Naive B cell (primary cell): Measurements from ENCODE around the gene UBE4B. TPM values are rescaled to one million over a fixed set of nuclear protein-coding genes. Genes with fewer than 3 reads are reported as not detected.
"Not testable (repeated sequence)": the region's sequence is repeated elsewhere in the genome, so short reads cannot be mapped to it uniquely, and the experiment has no call there.

Source experiments
- ATAC-seq, 2 donors: fragments of 150-1000 bp; cut with Tn5 transposase; 2 replicates each; pipeline ENCODE4 v1.10.0; 2021; ENCODE audit warnings: low read depth in 2 of 2, mild to moderate bottlenecking in 2 of 2, moderate library complexity in 2 of 2
- DNase-seq: peaks from one replicate; pipeline ENCODE4 v3.0.0; 2022
- H3K27ac Mint-ChIP-seq, 6 donors: one replicate each; pipeline ENCODE4 v1.8.0; 2020 to 2022; ENCODE audit warnings: mild to moderate bottlenecking in 6 of 6, mixed read lengths in 6 of 6, moderate library complexity in 5 of 6, inconsistent platforms in 2 of 6
- H3K27me3 Mint-ChIP-seq, 3 donors: one replicate each; pipeline ENCODE4 v1.8.0; 2021 to 2022; ENCODE audit warnings: mixed read lengths in 3 of 3, mild to moderate bottlenecking in 1 of 3
- H3K36me3 Mint-ChIP-seq, 2 donors: one replicate each; pipeline ENCODE4 v1.8.0; 2020 to 2022; ENCODE audit warnings: mixed read lengths in 2 of 2, inconsistent platforms in 1 of 2, mild to moderate bottlenecking in 1 of 2
- H3K4me1 Mint-ChIP-seq, 3 donors: one replicate each; pipeline ENCODE4 v1.8.0; 2020 to 2022; ENCODE audit warnings: mixed read lengths in 3 of 3, inconsistent platforms in 1 of 3, mild to moderate bottlenecking in 1 of 3, moderate library complexity in 1 of 3
- H3K4me3 Mint-ChIP-seq, 8 donors: one replicate each; pipeline ENCODE4 v1.8.0; 2020 to 2022; ENCODE audit warnings: mild to moderate bottlenecking in 8 of 8, mixed read lengths in 8 of 8, moderate library complexity in 8 of 8, inconsistent platforms in 2 of 8
- H3K9me3 Mint-ChIP-seq, 7 donors: one replicate each; pipeline ENCODE4 v1.8.0; 2020 to 2022; ENCODE audit warnings: mixed read lengths in 7 of 7, mild to moderate bottlenecking in 5 of 7, inconsistent platforms in 2 of 7, moderate library complexity in 1 of 7
- polyA plus RNA-seq, 6 donors: library from polyadenylated mRNA; unstranded; fragments of 300-500 nt; fragmentation: Illumina TruSeq; gene quantifications; one replicate each; pipeline ENCODE4 v1.2.3, GENCODE V29; 2021; ENCODE audit warnings: low read depth in 6 of 6

The UBE4B gene
- polyA plus RNA-seq, 6 donors from 2014 or later = 2.0 to 11.7 (median 7.8) TPM

DNA sequence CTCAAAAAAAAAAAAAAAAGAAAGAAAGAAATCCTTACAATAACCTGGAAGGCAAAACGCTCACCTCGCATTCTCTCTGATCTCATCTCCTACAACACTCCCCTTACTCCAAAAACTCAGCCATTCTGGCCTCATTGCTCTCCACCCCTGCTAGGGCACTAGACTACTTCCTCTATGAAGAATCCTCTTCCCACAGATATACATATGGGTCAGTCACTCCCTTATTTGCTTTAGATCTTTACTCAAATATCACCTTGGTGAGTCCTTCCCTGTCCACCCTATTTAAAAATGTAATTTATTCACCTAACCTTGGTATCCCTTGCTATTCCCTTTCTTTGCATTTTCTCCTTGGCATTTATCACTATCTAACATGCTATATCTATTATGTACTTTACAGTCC, 153.0 kb downstream of the UBE4B start:
- peaks cover 0 to 2% of the 10 kb centered on the region in 2 donors for H3K36me3 Mint-ChIP-seq
- no peak for ATAC-seq
- no peak for DNase-seq

DNA sequence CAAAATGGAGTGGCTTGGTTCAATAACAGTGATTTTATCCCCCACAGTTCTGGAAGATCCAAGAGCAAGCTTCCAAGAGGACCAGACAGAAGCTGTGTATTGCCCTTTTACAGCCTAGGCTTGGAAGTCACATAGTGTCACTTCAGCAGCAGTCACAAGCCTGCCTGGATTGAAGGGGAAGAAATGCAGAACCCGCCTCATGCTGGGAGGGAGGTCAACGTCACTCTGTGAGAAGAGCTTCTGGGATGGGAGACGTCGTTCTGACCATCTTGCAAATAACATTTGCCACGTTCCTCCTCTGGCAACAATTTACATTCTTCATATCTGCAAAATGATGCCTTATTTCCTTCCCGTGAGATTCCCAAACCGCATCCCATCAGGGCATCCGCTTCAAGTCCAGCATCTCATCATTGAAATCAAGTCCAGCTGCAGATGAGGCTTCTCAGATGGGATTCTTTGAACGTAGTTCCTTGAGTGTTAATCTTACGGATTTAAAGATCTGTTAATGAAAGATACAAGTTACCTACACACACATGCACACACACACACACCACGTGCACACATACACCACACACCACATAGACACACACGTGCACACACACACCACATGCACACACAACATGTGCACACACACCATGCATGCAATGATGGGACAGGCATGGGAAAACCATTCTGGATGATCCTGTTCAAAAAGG, 153.7 kb downstream of the UBE4B start:
- DNase-seq (no peak), ATAC-seq (no peak)
- Mint-ChIP-seq H3K27me3 (no peaks in the 10 kb centered on the region), H3K4me3 (no peak overlapping the region), H3K36me3 (no peaks in the 10 kb centered on the region), H3K4me1 (peaks cover 0 to 5% (median 5%) of the 10 kb centered on the region in 3 donors), H3K9me3 (peaks cover 0 to 7% (median 3%) of the 10 kb centered on the region in 7 donors), H3K27ac (no peak overlapping the region)

More for the DNA sequence above, 153.0 kb downstream of the UBE4B start:
- peak overlapping the region in 1 of 8 donors; percentile 32 for H3K4me3 Mint-ChIP-seq
- peak overlapping the region in 1 of 6 donors; percentile 14 for H3K27ac Mint-ChIP-seq
- H3K9me3 Mint-ChIP-seq = peaks cover 0 to 7% (median 3%) of the 10 kb centered on the region in 7 donors
- H3K27me3 Mint-ChIP-seq = no peaks in the 10 kb centered on the region
- peaks cover 0 to 5% (median 5%) of the 10 kb centered on the region in 3 donors for H3K4me1 Mint-ChIP-seq

DNA sequence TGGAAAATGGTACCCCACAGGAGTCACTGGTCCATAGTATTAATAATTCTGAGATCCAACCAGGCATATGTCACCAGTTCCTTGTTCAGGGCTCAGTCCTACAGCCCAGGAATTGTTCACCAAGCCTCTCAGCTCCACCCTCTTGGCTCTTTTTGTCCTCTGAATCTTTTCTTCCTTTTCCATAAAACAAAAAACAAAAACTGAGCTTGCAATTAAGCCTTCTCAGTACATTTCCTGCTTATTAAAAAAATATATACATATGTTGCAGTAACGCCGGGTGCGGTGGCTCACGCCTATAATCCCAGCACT, 154.2 kb downstream of the UBE4B start:
- DNase-seq = no peak
- Mint-ChIP-seq H3K9me3 (peaks cover 0 to 7% (median 3%) of the 10 kb centered on the region in 7 donors), H3K36me3 (no peaks in the 10 kb centered on the region), H3K4me1 (peaks cover 0 to 5% (median 5%) of the 10 kb centered on the region in 3 donors), H3K27me3 (no peaks in the 10 kb centered on the region), H3K4me3 (no peak overlapping the region), H3K27ac (no peak overlapping the region)
- no peak for ATAC-seq

DNA sequence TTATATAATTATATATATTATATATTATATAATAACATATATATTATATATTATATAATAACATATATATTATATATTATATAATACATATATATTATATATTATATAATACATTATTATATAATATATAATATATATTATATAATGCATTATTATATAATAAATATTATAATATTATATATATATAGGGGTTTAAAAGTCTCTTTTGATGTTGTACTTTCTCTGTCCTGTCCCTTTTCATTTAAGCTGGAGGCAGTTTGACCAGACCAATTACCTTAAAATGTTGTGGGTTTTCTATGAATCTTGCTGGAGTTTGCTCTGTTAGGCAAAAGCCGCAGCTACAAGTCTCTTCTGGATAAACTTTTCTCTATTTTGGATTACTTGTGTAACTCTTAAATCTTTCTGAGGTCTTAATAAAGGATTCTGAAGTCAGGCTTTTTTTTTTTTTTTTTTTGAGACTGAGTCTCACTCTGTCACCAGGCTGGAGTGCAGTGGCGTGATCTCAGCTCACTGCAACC, 155.4 kb downstream of the UBE4B start:
- H3K36me3 Mint-ChIP-seq = no peaks in the 10 kb centered on the region
- peaks cover 0 to 2% (median 0%) of the 10 kb centered on the region in 3 donors for H3K27me3 Mint-ChIP-seq
- no peak for ATAC-seq
- H3K4me3 Mint-ChIP-seq = no peak overlapping the region
- H3K27ac Mint-ChIP-seq = no peak overlapping the region
- peaks cover 0 to 7% (median 3%) of the 10 kb centered on the region in 7 donors for H3K9me3 Mint-ChIP-seq
- peaks cover 0 to 5% (median 5%) of the 10 kb centered on the region in 3 donors for H3K4me1 Mint-ChIP-seq
- DNase-seq = no peak

DNA sequence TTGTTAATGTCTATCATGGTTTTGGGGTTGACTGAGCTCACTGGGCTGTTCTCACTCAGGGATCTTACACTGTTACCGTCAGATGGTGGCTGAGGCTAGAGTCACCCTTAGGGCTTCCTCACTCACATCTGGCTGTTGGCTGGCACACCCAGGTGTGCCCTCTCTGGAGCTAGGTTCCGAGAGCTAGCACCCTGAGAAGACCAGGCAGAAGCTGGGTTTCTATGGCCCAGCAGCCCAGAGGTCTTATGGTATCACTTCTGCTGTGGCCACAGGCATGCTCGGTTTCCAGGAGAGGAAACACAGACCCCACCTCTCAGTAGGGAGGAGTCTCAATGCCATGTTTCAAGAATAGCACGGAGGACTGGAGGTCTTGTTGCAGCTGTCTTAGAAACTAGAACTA, 156.9 kb downstream of the UBE4B start:
- H3K4me3 Mint-ChIP-seq = no peak overlapping the region
- peaks cover 0 to 7% (median 3%) of the 10 kb centered on the region in 7 donors for H3K9me3 Mint-ChIP-seq
- DNase-seq (no peak), ATAC-seq (peak; percentile 65 to 74)
- H3K36me3 Mint-ChIP-seq = no peaks in the 10 kb centered on the region
- H3K27ac Mint-ChIP-seq = no peak overlapping the region
- peaks cover 0 to 5% (median 5%) of the 10 kb centered on the region in 3 donors for H3K4me1 Mint-ChIP-seq
- peaks cover 0 to 7% (median 0%) of the 10 kb centered on the region in 3 donors for H3K27me3 Mint-ChIP-seq

DNA sequence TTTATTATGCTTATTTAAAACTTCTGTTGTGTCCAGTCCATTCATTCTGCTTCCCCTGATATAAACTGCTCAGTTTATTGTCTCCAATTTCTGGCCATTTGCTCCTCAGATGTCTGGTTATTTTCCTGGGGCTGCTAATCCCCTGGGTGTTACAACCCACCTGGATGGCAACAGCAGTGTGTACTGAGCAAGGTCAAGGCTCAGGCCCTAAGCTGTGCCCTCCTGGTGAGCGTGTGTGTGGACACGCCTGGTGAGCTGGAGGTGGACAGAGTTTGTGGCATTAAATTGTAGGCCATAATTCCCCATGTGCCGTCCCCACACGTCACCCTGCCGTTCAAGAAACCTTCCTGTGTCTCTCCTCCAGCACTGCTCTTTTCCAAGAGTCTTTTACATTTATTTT, 159.5 kb downstream of the UBE4B start:
- H3K4me3 Mint-ChIP-seq = no peak overlapping the region
- no peaks in the 10 kb centered on the region for H3K36me3 Mint-ChIP-seq
- no peak for ATAC-seq
- H3K27me3 Mint-ChIP-seq = peaks cover 0 to 7% (median 0%) of the 10 kb centered on the region in 3 donors
- peaks cover 0 to 5% (median 5%) of the 10 kb centered on the region in 3 donors for H3K4me1 Mint-ChIP-seq
- no peak overlapping the region for H3K27ac Mint-ChIP-seq
- peaks cover 0 to 7% (median 3%) of the 10 kb centered on the region in 7 donors for H3K9me3 Mint-ChIP-seq
- DNase-seq = no peak

DNA sequence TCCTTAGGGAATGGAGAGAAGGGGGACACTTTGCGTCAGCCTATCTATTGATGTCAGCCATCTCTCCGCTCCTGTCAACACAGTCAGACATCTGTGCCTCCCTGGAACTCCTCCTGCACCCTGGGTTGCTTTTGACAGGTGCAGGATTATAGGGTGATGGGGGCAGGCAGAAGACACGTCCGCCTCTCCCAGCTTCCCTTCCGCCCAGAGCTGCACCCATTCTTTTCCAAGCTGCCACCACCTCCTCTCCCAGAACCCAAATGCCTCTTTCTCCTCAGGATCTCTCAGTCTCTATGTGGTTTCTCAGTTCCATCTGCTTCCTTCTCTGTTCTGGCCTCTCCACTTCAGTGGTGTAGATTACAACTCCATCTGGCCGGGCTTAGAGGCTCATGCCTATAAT, 160.5 kb downstream of the UBE4B start:
- Mint-ChIP-seq H3K4me1 (peaks cover 0 to 5% (median 5%) of the 10 kb centered on the region in 3 donors), H3K9me3 (peaks cover 0 to 5% (median 3%) of the 10 kb centered on the region in 7 donors), H3K4me3 (no peak overlapping the region), H3K27me3 (peaks cover 0 to 11% (median 0%) of the 10 kb centered on the region in 3 donors), H3K36me3 (no peaks in the 10 kb centered on the region), H3K27ac (peak overlapping the region in 2 of 6 donors; percentile 12 to 28)
- DNase-seq (no peak), ATAC-seq (no peak)

DNA sequence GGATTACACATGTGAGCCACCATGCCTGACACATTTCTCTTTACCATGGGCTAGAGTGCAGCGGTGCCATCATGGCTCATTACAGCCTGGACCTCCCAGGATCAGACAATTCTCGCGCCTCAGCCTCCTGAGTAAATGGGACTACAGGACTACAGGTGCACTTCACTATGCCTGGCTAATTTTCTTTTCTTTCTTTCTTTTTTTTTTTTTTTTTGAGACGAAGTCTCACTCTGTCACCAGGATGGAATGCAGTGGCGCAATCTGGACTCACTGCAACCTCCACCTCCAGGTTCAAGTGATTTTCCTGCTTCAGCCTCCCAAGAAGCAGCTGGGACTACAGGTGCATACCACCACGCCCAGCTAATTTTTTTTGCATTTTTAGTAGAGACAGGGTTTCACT, 162.8 kb downstream of the UBE4B start:
- H3K36me3 Mint-ChIP-seq = no peaks in the 10 kb centered on the region
- H3K4me1 Mint-ChIP-seq = no peaks in the 10 kb centered on the region
- DNase-seq (no peak), ATAC-seq (no peak)
- H3K4me3 Mint-ChIP-seq = no peak overlapping the region
- H3K27me3 Mint-ChIP-seq = peaks cover 0 to 13% (median 7%) of the 10 kb centered on the region in 3 donors
- H3K27ac Mint-ChIP-seq = no peak overlapping the region
- H3K9me3 Mint-ChIP-seq = no peaks in the 10 kb centered on the region

DNA sequence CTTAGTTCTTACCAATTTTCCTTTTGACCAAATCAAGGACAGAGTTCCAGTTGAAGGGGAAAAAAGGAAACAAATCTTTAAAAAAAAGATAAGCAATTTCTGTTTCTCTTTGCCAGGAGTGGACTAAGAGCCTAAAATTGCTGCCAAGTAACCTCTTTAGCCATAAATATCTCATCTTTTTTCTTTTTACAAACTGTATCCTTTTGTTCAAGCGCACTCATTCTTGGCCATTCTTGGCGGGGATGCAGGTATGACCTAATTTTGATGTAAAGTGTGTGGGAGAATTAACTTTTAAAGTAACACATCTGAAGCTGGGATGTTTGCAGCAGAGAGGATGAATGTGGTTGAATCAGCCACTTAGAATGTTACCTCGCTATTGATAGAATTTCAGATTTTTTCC, 164.2 kb downstream of the UBE4B start:
- Mint-ChIP-seq H3K27ac (no peak overlapping the region), H3K36me3 (no peaks in the 10 kb centered on the region), H3K9me3 (no peaks in the 10 kb centered on the region), H3K4me1 (no peaks in the 10 kb centered on the region), H3K27me3 (peaks cover 0 to 13% (median 12%) of the 10 kb centered on the region in 3 donors), H3K4me3 (no peak overlapping the region)
- ATAC-seq (no peak), DNase-seq (no peak)

DNA sequence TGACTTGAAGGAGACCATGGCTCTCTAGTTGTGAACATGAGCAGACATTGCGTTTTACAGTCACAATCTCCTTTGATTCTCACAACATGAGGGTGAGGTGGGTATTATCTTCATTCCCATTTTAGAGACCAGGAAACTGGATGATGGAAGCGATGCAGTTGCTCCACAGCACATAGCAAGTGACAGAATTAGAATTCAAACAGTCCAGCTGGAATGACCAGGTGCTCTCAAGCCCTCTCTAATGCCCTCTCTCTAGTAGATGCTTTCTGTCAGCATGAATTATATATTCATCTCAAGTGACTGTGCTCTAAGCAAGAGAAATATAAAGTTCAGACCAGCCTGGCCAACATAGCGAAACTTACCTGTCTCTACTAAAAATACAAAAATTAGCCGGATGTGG, 167.9 kb downstream of the UBE4B start:
- Mint-ChIP-seq H3K4me1 (no peaks in the 10 kb centered on the region), H3K36me3 (no peaks in the 10 kb centered on the region), H3K27me3 (peaks cover 0 to 16% (median 6%) of the 10 kb centered on the region in 3 donors), H3K27ac (no peak overlapping the region), H3K9me3 (no peaks in the 10 kb centered on the region), H3K4me3 (no peak overlapping the region)
- no peak for DNase-seq
- no peak for ATAC-seq

DNA sequence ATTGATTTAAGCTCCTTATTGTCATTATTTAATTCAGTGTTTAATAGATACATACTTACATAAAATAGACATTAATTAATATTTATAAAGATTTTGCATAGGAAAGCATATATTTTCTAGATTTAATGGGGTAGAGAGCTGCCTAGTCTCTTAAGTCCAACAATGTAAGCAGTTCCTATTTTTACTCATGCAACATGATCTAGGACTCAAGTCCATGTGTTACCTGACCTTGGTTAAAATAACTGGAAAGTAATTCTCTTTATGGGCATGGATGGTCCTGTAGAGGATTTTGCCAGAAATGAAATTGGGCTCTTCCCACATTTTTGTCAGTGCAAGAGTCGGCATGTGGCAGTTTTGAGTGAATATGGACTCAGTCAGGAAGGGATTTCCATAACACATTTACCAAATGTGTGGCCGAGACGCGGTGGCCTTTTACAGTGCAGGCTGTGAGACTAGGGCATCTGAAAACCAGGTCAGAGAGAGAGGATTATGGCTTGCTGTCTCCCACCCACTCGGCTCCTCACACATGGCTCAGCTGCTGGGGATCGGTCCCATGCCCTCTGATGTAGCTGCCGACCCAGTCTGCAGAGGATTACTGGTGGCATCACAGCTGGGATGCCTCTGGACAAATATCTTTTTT, 171.4 kb downstream of the UBE4B start:
- no peaks in the 10 kb centered on the region for H3K9me3 Mint-ChIP-seq
- peak overlapping the region in 1 of 8 donors; percentile 34 for H3K4me3 Mint-ChIP-seq
- peaks cover 0 to 3% (median 0%) of the 10 kb centered on the region in 3 donors for H3K4me1 Mint-ChIP-seq
- H3K27ac Mint-ChIP-seq = no peak overlapping the region
- peaks cover 0 to 15% (median 13%) of the 10 kb centered on the region in 3 donors for H3K27me3 Mint-ChIP-seq
- DNase-seq (no peak), ATAC-seq (no peak)
- no peaks in the 10 kb centered on the region for H3K36me3 Mint-ChIP-seq

DNA sequence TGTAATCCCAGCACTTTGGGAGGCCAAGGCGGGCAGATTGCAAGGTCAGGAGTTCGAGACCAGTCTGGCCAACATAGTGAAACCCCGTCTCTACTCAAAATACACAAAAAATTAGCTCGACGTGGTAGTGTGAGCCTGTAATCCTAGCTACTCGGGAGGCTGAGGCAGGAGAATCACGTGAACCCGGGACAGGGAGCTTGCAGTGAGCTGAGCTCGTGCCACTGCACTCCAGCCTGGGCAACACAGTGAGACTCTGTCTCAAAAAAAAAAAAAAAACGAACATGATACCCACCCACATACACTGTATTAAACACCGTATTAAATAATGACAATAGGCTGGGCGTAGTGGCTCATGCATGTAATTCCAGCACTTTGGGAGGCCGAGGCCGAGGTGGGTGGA, 172.4 kb downstream of the UBE4B start:
- ATAC-seq, DNase-seq, H3K36me3 Mint-ChIP-seq, H3K4me3 Mint-ChIP-seq, H3K9me3 Mint-ChIP-seq, H3K27ac Mint-ChIP-seq: not testable (repeated sequence)
- Mint-ChIP-seq H3K4me1 (peaks cover 4 to 10% (median 6%) of the 10 kb centered on the region in 3 donors), H3K27me3 (peaks cover 0 to 15% (median 11%) of the 10 kb centered on the region in 3 donors)

DNA sequence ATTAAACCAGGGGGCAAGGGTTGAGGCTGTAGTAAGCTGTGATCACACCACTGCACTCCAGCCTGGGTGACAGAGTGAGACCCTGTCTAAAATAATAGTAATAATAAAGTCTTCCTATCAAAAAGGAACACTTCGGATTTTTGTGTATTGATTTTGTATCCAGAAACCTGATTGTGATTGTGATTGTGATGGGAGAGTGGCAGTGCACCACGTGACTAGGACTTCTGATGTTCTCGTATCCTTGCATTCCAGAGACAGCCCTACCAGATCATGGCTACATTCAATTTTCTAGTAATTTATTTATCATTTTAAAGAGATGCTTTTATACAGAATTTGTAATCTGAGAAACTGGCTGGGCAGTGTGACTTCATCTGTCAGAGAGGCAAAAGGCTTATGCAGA, 175.1 kb downstream of the UBE4B start:
- no peaks in the 10 kb centered on the region for H3K36me3 Mint-ChIP-seq
- no peak overlapping the region for H3K27ac Mint-ChIP-seq
- no peaks in the 10 kb centered on the region for H3K9me3 Mint-ChIP-seq
- peak overlapping the region in 2 of 8 donors; percentile 23 to 63 for H3K4me3 Mint-ChIP-seq
- no peak for DNase-seq
- ATAC-seq = no peak
- H3K4me1 Mint-ChIP-seq = peaks cover 12 to 23% (median 22%) of the 10 kb centered on the region in 3 donors
- H3K27me3 Mint-ChIP-seq = peaks cover 0 to 15% (median 4%) of the 10 kb centered on the region in 3 donors

DNA sequence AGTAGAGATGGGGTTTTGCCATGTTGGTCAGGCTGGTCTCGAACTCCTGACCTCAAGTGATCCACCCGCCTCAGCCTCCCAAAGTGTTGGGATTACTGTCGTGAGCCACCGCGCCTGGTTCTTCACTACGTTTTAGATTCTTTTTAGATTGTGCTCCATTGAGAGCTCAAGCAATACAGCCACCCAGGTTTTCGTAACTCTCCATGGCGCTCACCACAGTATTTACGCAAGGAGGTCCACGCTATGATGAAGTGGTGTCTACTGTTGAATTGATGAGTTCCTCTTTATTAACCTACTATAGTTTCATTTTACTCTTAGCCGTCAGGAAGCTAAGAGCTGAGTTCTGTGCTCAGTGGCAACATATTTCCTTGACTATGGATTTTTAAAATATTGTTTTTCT, 175.8 kb downstream of the UBE4B start:
- ATAC-seq (no peak), DNase-seq (no peak)
- H3K27ac Mint-ChIP-seq = peak overlapping the region in 1 of 6 donors; percentile 33
- H3K36me3 Mint-ChIP-seq = no peaks in the 10 kb centered on the region
- peaks cover 0 to 15% (median 4%) of the 10 kb centered on the region in 3 donors for H3K27me3 Mint-ChIP-seq
- H3K4me3 Mint-ChIP-seq = peak overlapping the region; percentile 15 to 91 (median 78)
- peaks cover 16 to 27% (median 23%) of the 10 kb centered on the region in 3 donors for H3K4me1 Mint-ChIP-seq
- no peaks in the 10 kb centered on the region for H3K9me3 Mint-ChIP-seq
